Ovary (tissue), 10 donors: ENCODE data around the gene TEX13A. TPM values are rescaled to one million over a fixed set of nuclear protein-coding genes. Genes with fewer than 3 reads are reported as not detected.

Experiments used
- DNase-seq, 5 donors: peaks; one replicate each; pipeline ENCODE4 v3.0.0-alpha.2; 2019 to 2020
- H3K27ac ChIP-seq, 2 donors: fragments of 200-600 bp; one replicate each; pipeline versions ENCODE4 v1.5.1 to v1.8.0; 2019 to 2022
- H3K27me3 ChIP-seq: fragments of 200-600 bp; one replicate; pipeline ENCODE4 v1.8.0; 2022
- H3K36me3 ChIP-seq: fragments of 200-600 bp; sonication (generic); one replicate; pipeline ENCODE4 v1.5.1; 2019
- H3K4me1 ChIP-seq: one replicate; pipeline ENCODE4 v1.8.1; 2013; ENCODE audit warnings: mild to moderate bottlenecking, moderate library complexity; ENCODE audit not compliant: insufficient read depth
- H3K4me3 ChIP-seq: fragments of 200-600 bp; sonication (generic); one replicate; pipeline ENCODE4 v1.5.1; 2017
- H3K9me3 ChIP-seq, 2 donors: fragments of 200-600 bp in 1 of 2; sonication (generic) in 1 of 2; one replicate each; pipeline versions ENCODE4 v1.5.1 to v1.8.1; 2013 to 2019; ENCODE audit warnings: mild to moderate bottlenecking in 1 of 2, moderate library complexity in 1 of 2
- EP300 ChIP-seq: sonication (generic); formaldehyde crosslinking; IDR thresholded peaks from one replicate; pipeline ENCODE4 v1.6.1; 2017; ENCODE audit warnings: antibody characterized with exemption
- POLR2A ChIP-seq: fragments of 450-650 bp; IDR thresholded peaks from one replicate; pipeline ENCODE4 v1.6.1; 2017; ENCODE audit warnings: antibody characterized with exemption, mild to moderate bottlenecking, moderate library complexity
- WGBS, 3 donors: extraction: QIAGEN DNeasy Blood & Tissue Kit in 1 of 3; methylation state at CpG; one replicate each; pipeline versions ENCODE4 v1.1.5 to v1.1.7; 2013 to 2017; 5-methylcytosine and 5-hydroxymethylcytosine counted together
- intact Hi-C, 4 donors: fragments of 100-400 bp; cut with DNase I; formaldehyde crosslinking; loops; one replicate each; pipeline versions ENCODE4 v1.11.0 to v1.15.1; 2022 to 2023
- long read RNA-seq, 3 donors: library from polyadenylated mRNA in 2 of 3; unstranded in 2 of 3; transcript quantifications; one replicate each; pipeline ENCODE4 v2.0.0 and lab custom pipeline, GENCODE V29; 2021 to 2026
- polyA plus RNA-seq, 2 donors: library from polyadenylated mRNA; stranded (reverse); fragments of 200-250 nt in 1 of 2; fragments of 350-450 nt in 1 of 2; fragmentation: Illumina TruSeq in 1 of 2; extraction: RNeasy Lipid Tissue Mini Kit (QIAGEN cat#74804) in 1 of 2; gene quantifications; one replicate each; pipeline ENCODE4 v1.2.3, GENCODE V29; 2013 to 2014
- total RNA-seq, 7 donors: library from RNA; depleted of rRNA in 2 of 7; stranded (reverse); fragments of >200 nt in 2 of 7; fragmentation: NEBNext Ultra II Directional in 3 of 7; extraction: Animal tissue kit (Norgen Biotek cat#: 25700) in 3 of 7; gene quantifications; one replicate each; pipeline versions ENCODE4 v1.1.0 to v1.2.4, GENCODE V29; 2016 to 2023
- TF ChIP-seq, protein P1 (sequence below), 3 donors: fragments of 450-650 bp in 2 of 3; fragments of 200-600 bp in 1 of 3; IDR thresholded peaks; one replicate each; pipeline versions ENCODE4 v1.5.1 to v1.8.0; 2016 to 2022; ENCODE audit warnings: antibody characterized with exemption in 3 of 3, mild to moderate bottlenecking in 1 of 3
- donor health status: DM: no; HTN: no; CAD: no; lungs with moderate emphysema.
- donor health status: DM: no; HTN: no; CAD: no.
- donor health status: Bipolar disorder and iron deficiency.
- donor health status: DM: yes; HTN: yes; CAD: no.
- donor health status: DM: no; HTN: no; CAD: no.
- donor health status: DM: yes; HTN: yes; CAD: no.

TEX13A gene, protein sequence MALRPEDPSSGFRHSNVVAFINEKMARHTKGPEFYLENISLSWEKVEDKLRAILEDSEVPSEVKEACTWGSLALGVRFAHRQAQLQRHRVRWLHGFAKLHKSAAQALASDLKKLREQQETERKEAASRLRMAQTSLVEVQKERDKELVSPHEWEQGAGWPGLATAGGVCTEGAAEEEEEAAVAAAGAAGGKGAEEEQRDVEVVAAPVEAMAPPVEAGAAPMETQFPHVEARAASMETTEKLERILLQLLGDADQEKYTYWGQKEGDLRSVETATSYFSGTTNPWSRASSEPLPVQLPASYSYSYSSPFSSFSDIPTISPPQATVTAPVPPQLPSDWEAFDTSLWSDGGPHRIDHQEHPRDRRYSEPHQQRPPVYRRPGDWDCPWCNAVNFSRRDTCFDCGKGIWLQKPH
- not detected for total RNA-seq
- polyA plus RNA-seq = not detected
- long read RNA-seq, donor 1 = 0 reads
- long read RNA-seq, donor 2 = 0 reads
- long read RNA-seq, donor 3 = 0 reads

GRCh38 chrX:105220636-105221035, at the start of gene TEX13A:
TSS of gene TEX13A (minus strand) at chrX:105220694. CDS start at chrX:105220397, 297 bp downstream.
- Histone ChIP-seq H3K4me1 (no peaks in the 10 kb centered on the region), H3K27ac (no peak within 1 kb of the TSS), H3K4me3 (no peak within 1 kb of the TSS), H3K27me3 (no peaks in the 10 kb centered on the region), H3K9me3 (no peaks in the 10 kb centered on the region), H3K36me3 (no peaks in the 10 kb centered on the region)
- TF ChIP-seq, protein P1, sequence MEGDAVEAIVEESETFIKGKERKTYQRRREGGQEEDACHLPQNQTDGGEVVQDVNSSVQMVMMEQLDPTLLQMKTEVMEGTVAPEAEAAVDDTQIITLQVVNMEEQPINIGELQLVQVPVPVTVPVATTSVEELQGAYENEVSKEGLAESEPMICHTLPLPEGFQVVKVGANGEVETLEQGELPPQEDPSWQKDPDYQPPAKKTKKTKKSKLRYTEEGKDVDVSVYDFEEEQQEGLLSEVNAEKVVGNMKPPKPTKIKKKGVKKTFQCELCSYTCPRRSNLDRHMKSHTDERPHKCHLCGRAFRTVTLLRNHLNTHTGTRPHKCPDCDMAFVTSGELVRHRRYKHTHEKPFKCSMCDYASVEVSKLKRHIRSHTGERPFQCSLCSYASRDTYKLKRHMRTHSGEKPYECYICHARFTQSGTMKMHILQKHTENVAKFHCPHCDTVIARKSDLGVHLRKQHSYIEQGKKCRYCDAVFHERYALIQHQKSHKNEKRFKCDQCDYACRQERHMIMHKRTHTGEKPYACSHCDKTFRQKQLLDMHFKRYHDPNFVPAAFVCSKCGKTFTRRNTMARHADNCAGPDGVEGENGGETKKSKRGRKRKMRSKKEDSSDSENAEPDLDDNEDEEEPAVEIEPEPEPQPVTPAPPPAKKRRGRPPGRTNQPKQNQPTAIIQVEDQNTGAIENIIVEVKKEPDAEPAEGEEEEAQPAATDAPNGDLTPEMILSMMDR (IDR thresholded peaks at IDR 0.05) = no peak
- TF ChIP-seq POLR2A (no peak), EP300 (no peak)
- WGBS, 3 donors = 74 to 87% (median 86%) methylated on average over 7 of the region's 7 CpGs
- intact Hi-C loops = no loop called here
- DNase-seq = no peak

DNA sequence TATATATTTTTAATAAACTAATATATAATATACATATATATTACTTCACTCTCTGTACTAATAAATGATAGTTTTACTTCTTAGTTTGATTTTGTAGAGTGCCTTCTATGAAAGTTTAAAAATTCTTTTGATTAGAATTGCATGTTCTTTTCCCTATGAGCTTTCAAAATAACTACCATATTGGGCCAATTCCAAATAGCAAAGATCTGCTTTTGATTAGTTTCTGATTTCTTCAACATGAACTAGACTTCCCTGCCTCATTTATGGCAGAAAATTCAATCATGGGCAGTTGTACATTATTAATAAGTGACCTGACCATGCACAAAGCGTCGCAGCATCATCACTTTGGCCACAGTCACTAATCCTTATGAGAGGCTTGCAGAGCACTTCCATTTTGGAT, 48.9 kb upstream of the TEX13A start:
- no peaks in the 10 kb centered on the region for H3K4me1 ChIP-seq
- no peaks in the 10 kb centered on the region for H3K27me3 ChIP-seq
- no peaks in the 10 kb centered on the region for H3K9me3 ChIP-seq
- no peak for DNase-seq
- intact Hi-C loops = no loop called here
- WGBS, 3 donors = 77 to 87% (median 79%) methylated on average over 2 of the region's 2 CpGs
- H3K36me3 ChIP-seq = no peaks in the 10 kb centered on the region
- no peak overlapping the region for H3K4me3 ChIP-seq
- no peak overlapping the region for H3K27ac ChIP-seq
- TF ChIP-seq, protein P1 (IDR thresholded peaks at IDR 0.05) = no peak
- no peak for TF ChIP-seq POLR2A
- TF ChIP-seq EP300 = no peak

DNA sequence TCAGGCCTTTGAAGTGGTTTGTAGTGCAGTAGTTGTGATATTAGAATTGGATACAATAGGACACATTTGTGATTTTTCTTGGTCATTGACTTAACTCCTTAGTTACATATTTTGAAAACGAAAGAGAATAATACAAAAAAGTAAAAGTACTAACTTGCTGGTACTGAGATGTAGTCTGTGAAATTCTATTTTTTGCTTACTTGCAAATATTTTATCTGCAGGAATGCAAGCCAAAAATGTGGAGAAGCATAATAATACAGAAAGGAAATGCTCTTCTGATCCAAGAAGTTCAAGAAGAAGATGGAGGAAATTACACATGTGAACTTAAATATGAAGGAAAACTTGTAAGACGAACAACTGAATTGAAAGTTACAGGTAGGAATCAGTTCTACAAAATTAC, 46.7 kb upstream of the TEX13A start:
- WGBS, 3 donors = 44 to 62% (median 54%) methylated on average over 2 of the region's 2 CpGs
- intact Hi-C loops = no loop called here
- no peak for DNase-seq
- no peak overlapping the region for H3K27ac ChIP-seq
- H3K4me1 ChIP-seq = no peaks in the 10 kb centered on the region
- H3K4me3 ChIP-seq = no peak overlapping the region
- TF ChIP-seq, protein P1 (IDR thresholded peaks at IDR 0.05) = no peak
- no peak for TF ChIP-seq EP300
- TF ChIP-seq POLR2A = no peak
- H3K9me3 ChIP-seq = no peaks in the 10 kb centered on the region
- no peaks in the 10 kb centered on the region for H3K36me3 ChIP-seq
- H3K27me3 ChIP-seq = no peaks in the 10 kb centered on the region

GRCh38 chrX:105266456-105266855, 46.0 kb upstream of the TEX13A start:
- DNase-seq = no peak
- H3K27me3 ChIP-seq = no peaks in the 10 kb centered on the region
- intact Hi-C loops = no loop called here
- no peak overlapping the region for H3K27ac ChIP-seq
- no peak overlapping the region for H3K4me3 ChIP-seq
- 41 to 55% (median 51%) methylated on average over 1 of the region's 1 CpG for WGBS, 3 donors
- H3K9me3 ChIP-seq = no peaks in the 10 kb centered on the region
- no peak for TF ChIP-seq EP300
- TF ChIP-seq, protein P1 (IDR thresholded peaks at IDR 0.05) = no peak
- TF ChIP-seq POLR2A = no peak
- no peaks in the 10 kb centered on the region for H3K36me3 ChIP-seq
- no peaks in the 10 kb centered on the region for H3K4me1 ChIP-seq
